Measurements from ENCODE around the gene LGMN. TPM values are rescaled to one million over a fixed set of nuclear protein-coding genes. Genes with fewer than 3 reads are reported as not detected.

LGMN gene
- total and polyA plus RNA-seq, 2 of the 13 experiments (the other 11 are each of a cell fraction or from before 2014, with no cell fraction given) = 28.9 to 76.4 TPM

DNA sequence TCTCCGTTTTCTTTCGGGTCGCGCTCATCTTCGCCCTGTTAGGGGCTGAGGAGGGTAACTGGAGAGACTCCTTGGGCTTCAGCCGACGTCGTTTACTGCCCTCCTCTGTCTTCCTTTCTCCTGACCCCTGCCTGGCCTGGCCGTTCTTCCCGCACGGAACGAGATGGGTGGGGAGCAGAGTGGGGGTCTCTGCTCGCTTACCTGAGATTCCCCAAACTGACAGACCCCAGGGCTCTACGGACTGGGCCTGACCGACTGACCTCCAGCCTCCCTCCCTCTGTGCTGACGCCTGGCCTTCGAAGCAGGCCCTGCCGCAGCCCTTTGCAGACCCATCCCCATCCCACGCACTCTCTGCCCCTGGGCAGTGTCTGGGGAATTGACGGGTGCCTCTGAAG is 46.1 kb upstream of the LGMN start (continued):
- TF ChIP-seq ZNF232 (CRISPR knock-in tag; IDR thresholded peaks at IDR 0.05; ENCODE audit: borderline replicate concordance) (peak; percentile 42; the same call in 1 of the 2 replicates), NRL (CRISPR knock-in tag; IDR thresholded peaks at IDR 0.05; ENCODE audit: borderline replicate concordance) (0 out of 2 replicates have a peak, but pooled peaks have one; percentile 47), NFKB2 (CRISPR knock-in tag; IDR thresholded peaks at IDR 0.05; ENCODE audit: borderline replicate concordance) (peak; percentile 30; the same call in 1 of the 2 replicates), AGO2 (optimal IDR thresholded peaks at IDR 0.05; ENCODE audit: low read depth, low read length) (peak; percentile 48), ZFX (CRISPR knock-in tag; IDR thresholded peaks at IDR 0.05; ENCODE audit: low read depth) (peak; percentile 70; the same call in 1 of the 2 replicates), EHMT2 (IDR thresholded peaks at IDR 0.05; ENCODE audit: borderline replicate concordance, low read depth, low read length) (no peak), KMT2A (CRISPR knock-in tag; IDR thresholded peaks at IDR 0.05) (peak; percentile 4; the same call in 1 of the 2 replicates), RARA (CRISPR knock-in tag; IDR thresholded peaks at IDR 0.05) (0 out of 2 replicates have a peak, but pooled peaks have one; percentile 1), TP53 (CRISPR knock-in tag; conservative IDR thresholded peaks at IDR 0.05) (0 out of 2 replicates have a peak, but pooled peaks have one; percentile 23), ZNF296 (CRISPR knock-in tag; conservative IDR thresholded peaks at IDR 0.05) (0 out of 2 replicates have a peak, but pooled peaks have one; percentile 40), ZNF879 (CRISPR knock-in tag; IDR thresholded peaks at IDR 0.05) (0 out of 2 replicates have a peak, but pooled peaks have one; percentile 6)
- TF ChIP-seq, protein P1, sequence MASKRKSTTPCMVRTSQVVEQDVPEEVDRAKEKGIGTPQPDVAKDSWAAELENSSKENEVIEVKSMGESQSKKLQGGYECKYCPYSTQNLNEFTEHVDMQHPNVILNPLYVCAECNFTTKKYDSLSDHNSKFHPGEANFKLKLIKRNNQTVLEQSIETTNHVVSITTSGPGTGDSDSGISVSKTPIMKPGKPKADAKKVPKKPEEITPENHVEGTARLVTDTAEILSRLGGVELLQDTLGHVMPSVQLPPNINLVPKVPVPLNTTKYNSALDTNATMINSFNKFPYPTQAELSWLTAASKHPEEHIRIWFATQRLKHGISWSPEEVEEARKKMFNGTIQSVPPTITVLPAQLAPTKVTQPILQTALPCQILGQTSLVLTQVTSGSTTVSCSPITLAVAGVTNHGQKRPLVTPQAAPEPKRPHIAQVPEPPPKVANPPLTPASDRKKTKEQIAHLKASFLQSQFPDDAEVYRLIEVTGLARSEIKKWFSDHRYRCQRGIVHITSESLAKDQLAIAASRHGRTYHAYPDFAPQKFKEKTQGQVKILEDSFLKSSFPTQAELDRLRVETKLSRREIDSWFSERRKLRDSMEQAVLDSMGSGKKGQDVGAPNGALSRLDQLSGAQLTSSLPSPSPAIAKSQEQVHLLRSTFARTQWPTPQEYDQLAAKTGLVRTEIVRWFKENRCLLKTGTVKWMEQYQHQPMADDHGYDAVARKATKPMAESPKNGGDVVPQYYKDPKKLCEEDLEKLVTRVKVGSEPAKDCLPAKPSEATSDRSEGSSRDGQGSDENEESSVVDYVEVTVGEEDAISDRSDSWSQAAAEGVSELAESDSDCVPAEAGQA (IDR thresholded peaks at IDR 0.05; ENCODE audit: low read depth) = no peak
- TF ChIP-seq, protein P1 (CRISPR knock-in tag; IDR thresholded peaks at IDR 0.05; ENCODE audit: borderline replicate concordance) = 0 out of 2 replicates have a peak, but pooled peaks have one; percentile 13
- TF ChIP-seq, protein P2, sequence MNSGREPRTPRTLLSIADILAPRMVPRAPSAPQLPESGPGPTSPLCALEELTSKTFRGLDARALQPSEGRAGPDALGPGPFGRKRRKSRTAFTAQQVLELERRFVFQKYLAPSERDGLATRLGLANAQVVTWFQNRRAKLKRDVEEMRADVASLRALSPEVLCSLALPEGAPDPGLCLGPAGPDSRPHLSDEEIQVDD (CRISPR knock-in tag; IDR thresholded peaks at IDR 0.05; ENCODE audit: borderline replicate concordance) = peak; percentile 67; the same call in 1 of the 2 replicates
- TF ChIP-seq, protein P3, sequence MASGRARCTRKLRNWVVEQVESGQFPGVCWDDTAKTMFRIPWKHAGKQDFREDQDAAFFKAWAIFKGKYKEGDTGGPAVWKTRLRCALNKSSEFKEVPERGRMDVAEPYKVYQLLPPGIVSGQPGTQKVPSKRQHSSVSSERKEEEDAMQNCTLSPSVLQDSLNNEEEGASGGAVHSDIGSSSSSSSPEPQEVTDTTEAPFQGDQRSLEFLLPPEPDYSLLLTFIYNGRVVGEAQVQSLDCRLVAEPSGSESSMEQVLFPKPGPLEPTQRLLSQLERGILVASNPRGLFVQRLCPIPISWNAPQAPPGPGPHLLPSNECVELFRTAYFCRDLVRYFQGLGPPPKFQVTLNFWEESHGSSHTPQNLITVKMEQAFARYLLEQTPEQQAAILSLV (CRISPR knock-in tag; IDR thresholded peaks at IDR 0.05; ENCODE audit: borderline replicate concordance) = peak; percentile 3; the same call in 1 of the 2 replicates
- TF ChIP-seq, protein P4, sequence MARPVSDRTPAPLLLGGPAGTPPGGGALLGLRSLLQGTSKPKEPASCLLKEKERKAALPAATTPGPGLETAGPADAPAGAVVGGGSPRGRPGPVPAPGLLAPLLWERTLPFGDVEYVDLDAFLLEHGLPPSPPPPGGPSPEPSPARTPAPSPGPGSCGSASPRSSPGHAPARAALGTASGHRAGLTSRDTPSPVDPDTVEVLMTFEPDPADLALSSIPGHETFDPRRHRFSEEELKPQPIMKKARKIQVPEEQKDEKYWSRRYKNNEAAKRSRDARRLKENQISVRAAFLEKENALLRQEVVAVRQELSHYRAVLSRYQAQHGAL (CRISPR knock-in tag; IDR thresholded peaks at IDR 0.05; ENCODE audit: not compliant biosample characterization) = peak; percentile 65
- TF ChIP-seq, protein P5, sequence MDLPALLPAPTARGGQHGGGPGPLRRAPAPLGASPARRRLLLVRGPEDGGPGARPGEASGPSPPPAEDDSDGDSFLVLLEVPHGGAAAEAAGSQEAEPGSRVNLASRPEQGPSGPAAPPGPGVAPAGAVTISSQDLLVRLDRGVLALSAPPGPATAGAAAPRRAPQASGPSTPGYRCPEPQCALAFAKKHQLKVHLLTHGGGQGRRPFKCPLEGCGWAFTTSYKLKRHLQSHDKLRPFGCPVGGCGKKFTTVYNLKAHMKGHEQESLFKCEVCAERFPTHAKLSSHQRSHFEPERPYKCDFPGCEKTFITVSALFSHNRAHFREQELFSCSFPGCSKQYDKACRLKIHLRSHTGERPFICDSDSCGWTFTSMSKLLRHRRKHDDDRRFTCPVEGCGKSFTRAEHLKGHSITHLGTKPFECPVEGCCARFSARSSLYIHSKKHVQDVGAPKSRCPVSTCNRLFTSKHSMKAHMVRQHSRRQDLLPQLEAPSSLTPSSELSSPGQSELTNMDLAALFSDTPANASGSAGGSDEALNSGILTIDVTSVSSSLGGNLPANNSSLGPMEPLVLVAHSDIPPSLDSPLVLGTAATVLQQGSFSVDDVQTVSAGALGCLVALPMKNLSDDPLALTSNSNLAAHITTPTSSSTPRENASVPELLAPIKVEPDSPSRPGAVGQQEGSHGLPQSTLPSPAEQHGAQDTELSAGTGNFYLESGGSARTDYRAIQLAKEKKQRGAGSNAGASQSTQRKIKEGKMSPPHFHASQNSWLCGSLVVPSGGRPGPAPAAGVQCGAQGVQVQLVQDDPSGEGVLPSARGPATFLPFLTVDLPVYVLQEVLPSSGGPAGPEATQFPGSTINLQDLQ (CRISPR knock-in tag; IDR thresholded peaks at IDR 0.05) = 0 out of 2 replicates have a peak, but pooled peaks have one; percentile 25
